GM12878 (cell line): ENCODE data around the gene LGALS3BP. TPM values are rescaled to one million over a fixed set of nuclear protein-coding genes. Genes with fewer than 3 reads are reported as not detected.

ENCODE experiments used
- ATAC-seq: fragments of 200-7000 bp; cut with Tn5 transposase; 3 replicates; pipeline ENCODE4 v1.9.1; 2020; ENCODE audit warnings: mild to moderate bottlenecking, moderate library complexity
- BruUV-seq: library from RNA; stranded (reverse); fragments of 400-500 nt; replicated peaks from 2 replicates; lab custom pipeline; 2021; lab: Mats Ljungman, UMichigan
- CTCF ChIA-PET: fragments of 300-600 bp; sonication (Branson Sonifier 250); formaldehyde crosslinking; extraction: SDS; loops from one replicate; lab custom pipeline; 2021; ENCODE audit warnings: inconsistent platforms; lab: Yijun Ruan, JAX
- POLR2A ChIA-PET: fragments of 350-600 bp; formaldehyde crosslinking; extraction: SDS; loops from one replicate; lab custom pipeline; 2021; ENCODE audit warnings: inconsistent platforms; lab: Charles Lee
- RAD21 ChIA-PET: fragments of 300-600 bp; sonication (Branson Sonifier 250); formaldehyde crosslinking; loops from one replicate; lab custom pipeline; 2023; ENCODE audit warnings: antibody characterized with exemption; ENCODE audit not compliant: unreplicated experiment; lab: Charles Lee
- SMC1A ChIA-PET: fragments of 300-600 bp; sonication (Branson Sonifier 250); formaldehyde crosslinking; loops from one replicate; lab custom pipeline; 2023; ENCODE audit not compliant: unreplicated experiment, uncharacterized antibody; lab: Charles Lee
- DNase-seq: peaks from one replicate; pipeline ENCODE4 v3.0.0-alpha.2; 2011; ENCODE audit warnings: low read depth, low spot score
- FAIRE-seq: peaks from 3 replicates; lab custom pipeline; 2011; peaks lifted over from hg19 to GRCh38; lab: Jason Lieb, UNC
- H2AFZ ChIP-seq: 2 replicates; pipeline ENCODE4 v1.6.0; 2011; ENCODE audit warnings: low read depth, low read length, control low read depth; ENCODE audit not compliant: control insufficient read depth
- H3K27ac ChIP-seq: 2 replicates; pipeline ENCODE4 v1.5.1; 2011; ENCODE audit warnings: control low read depth; ENCODE audit not compliant: control insufficient read depth, insufficient read depth
- H3K27me3 ChIP-seq, 2 experiments: replicated peaks in 1 of 2; 2 replicates each; pipeline versions ENCODE4 v1.6.0 to v1.6.1; 2011; ENCODE audit warnings: low read length in 1 of 2; ENCODE audit not compliant: control insufficient read depth in 2 of 2, insufficient read depth in 2 of 2
- H3K36me3 ChIP-seq, 2 experiments: 2 replicates each; pipeline ENCODE4 v1.5.1; 2011; ENCODE audit warnings: low read length in 1 of 2; ENCODE audit not compliant: control insufficient read depth in 2 of 2, insufficient read depth in 2 of 2
- H3K4me1 ChIP-seq: 2 replicates; pipeline ENCODE4 v1.6.1; 2011; ENCODE audit warnings: mild to moderate bottlenecking, low read length, moderate library complexity, mixed read lengths; ENCODE audit not compliant: control insufficient read depth, insufficient read depth
- H3K4me2 ChIP-seq: 2 replicates; pipeline ENCODE4 v1.6.0; 2011; ENCODE audit warnings: control low read depth; ENCODE audit not compliant: control insufficient read depth, insufficient read depth
- H3K4me3 ChIP-seq: fragments of 200-600 bp; sonication (generic); 2 replicates; pipeline ENCODE4 v1.5.1; 2016
- H3K79me2 ChIP-seq: 2 replicates; pipeline ENCODE4 v1.6.0; 2011; ENCODE audit warnings: low read length; ENCODE audit not compliant: control insufficient read depth, insufficient read depth
- H3K9ac ChIP-seq: 2 replicates; pipeline ENCODE4 v1.8.0; 2011; ENCODE audit warnings: low read length, control low read depth, mixed read lengths; ENCODE audit not compliant: control insufficient read depth, insufficient read depth
- H3K9me3 ChIP-seq: replicated peaks from 3 replicates; pipeline ENCODE4 v1.5.1; 2011; ENCODE audit warnings: mild to moderate bottlenecking, low read length; ENCODE audit not compliant: control insufficient read depth, insufficient read depth
- H4K20me1 ChIP-seq: 2 replicates; pipeline ENCODE4 v1.6.0; 2011; ENCODE audit not compliant: control insufficient read depth, insufficient read depth
- ASH2L ChIP-seq: fragments of 300-600, 200-600 bp; sonication (generic); IDR thresholded peaks from 2 replicates; pipeline ENCODE4 v1.6.1; 2017; ENCODE audit warnings: low read depth, mild to moderate bottlenecking, borderline replicate concordance
- ETV6 ChIP-seq, 2 experiments: fragments of 450-650 bp in 1 of 2; IDR thresholded peaks in 1 of 2; conservative IDR thresholded peaks in 1 of 2; 2 replicates each; pipeline ENCODE4 v1.6.1; 2014; ENCODE audit warnings: antibody characterized with exemption in 1 of 2, borderline replicate concordance in 1 of 2, low read depth in 1 of 2, mild to moderate bottlenecking in 1 of 2, moderate library complexity in 1 of 2
- FOXM1 ChIP-seq: IDR thresholded peaks from 2 replicates; pipeline ENCODE4 v1.6.1; 2012; ENCODE audit warnings: low read depth, mild to moderate bottlenecking, inconsistent platforms, low read length, moderate library complexity
- GATAD2B ChIP-seq: fragments of 450-650 bp; conservative IDR thresholded peaks from 2 replicates; pipeline ENCODE4 v1.6.1; 2017; ENCODE audit warnings: low read depth, mild to moderate bottlenecking, moderate library complexity
- IKZF2 ChIP-seq, 2 experiments: fragments of 450-650 bp; IDR thresholded peaks; 2 replicates each; pipeline ENCODE4 v1.6.1; 2017; ENCODE audit warnings: mild to moderate bottlenecking in 2 of 2, moderate library complexity in 2 of 2
- MYC ChIP-seq: IDR thresholded peaks from 2 replicates; pipeline ENCODE4 v1.6.1; 2011; ENCODE audit warnings: mild to moderate bottlenecking, low read length, moderate library complexity, inconsistent platforms; ENCODE audit not compliant: insufficient read depth, insufficient replicate concordance, insufficient read length, severe bottlenecking
- NR2C2 ChIP-seq: IDR thresholded peaks from 2 replicates; pipeline ENCODE4 v1.6.1; 2011; ENCODE audit warnings: borderline replicate concordance, low read depth; ENCODE audit not compliant: control insufficient read depth, insufficient read length
- POLR2A ChIP-seq: IDR thresholded peaks from 2 replicates; pipeline ENCODE4 v1.6.1; 2011; ENCODE audit warnings: low read depth, mild to moderate bottlenecking, low read length
- SPI1 ChIP-seq: IDR thresholded peaks from 2 replicates; pipeline ENCODE4 v1.6.1; 2011; ENCODE audit warnings: low read depth, mild to moderate bottlenecking, low read length, moderate library complexity, borderline replicate concordance; ENCODE audit not compliant: insufficient read depth
- STAT3 ChIP-seq: IDR thresholded peaks from 2 replicates; pipeline ENCODE4 v1.6.1; 2011; ENCODE audit warnings: low read depth, low read length, improper control_type of control experiment
- TCF12 ChIP-seq: IDR thresholded peaks from 2 replicates; pipeline ENCODE4 v1.6.1; 2011; ENCODE audit warnings: low read depth, mild to moderate bottlenecking, low read length
- ZNF217 ChIP-seq: fragments of 450-650 bp; IDR thresholded peaks from 2 replicates; pipeline ENCODE4 v1.6.1; 2017; ENCODE audit warnings: antibody characterized with exemption, mild to moderate bottlenecking
- WGBS: methylation state at CpG from one replicate; pipeline ENCODE4 v1.1.6; 2016; ENCODE audit warnings: low lambda C conversion rate; ENCODE audit not compliant: insufficient replicate concordance, insufficient coverage; ENCODE audit errors: missing lambda C conversion rate; 5-methylcytosine and 5-hydroxymethylcytosine counted together
- in situ Hi-C: fragments of 300-500 bp; cut with MboI; formaldehyde crosslinking; loops from 9 replicates; pipeline ENCODE4 v1.14.3; 2018; ENCODE audit warnings: mixed read lengths
- intact Hi-C: fragments of 100-400 bp; cut with micrococcal nuclease; formaldehyde crosslinking; loops from one replicate; pipeline ENCODE4 v1.14.2; 2022; ENCODE audit not compliant: unreplicated experiment
- polyA plus RNA-seq, 11 experiments: library from polyadenylated mRNA; depleted of rRNA in 4 of 11; unstranded in 6 of 11; stranded (reverse) in 5 of 11; fragments of >200 nt; fragmentation: Nextera tagmentation in 4 of 11; fragmentation: Illumina TruSeq in 1 of 11; extraction: Ambion mirVana in 4 of 11; extraction: Trizol in 1 of 11; gene quantifications; 1 replicate in 1 of 11; 2 replicates in 10 of 11; pipeline versions ENCODE4 v1.2.1 to v1.2.3, GENCODE V29; 2011 to 2016; ENCODE audit warnings: inconsistent platforms in 2 of 11, missing spikeins in 2 of 11, low read depth in 1 of 11
- total RNA-seq, 4 experiments: library from RNA; depleted of rRNA in 3 of 4; stranded (reverse); fragments of >200 nt in 3 of 4; fragmentation: Illumina TruSeq in 1 of 4; extraction: Trizol in 1 of 4; gene quantifications; 2 replicates each; pipeline versions ENCODE4 v1.2.1 to v1.2.3, GENCODE V29; 2013 to 2021
- TF ChIP-seq, protein P1 (sequence below), 3 experiments: IDR thresholded peaks in 2 of 3; conservative IDR thresholded peaks in 1 of 3; 2 replicates each; pipeline ENCODE4 v1.5.1; 2011; ENCODE audit warnings: low read depth in 3 of 3, low read length in 3 of 3, mild to moderate bottlenecking in 3 of 3, control low read depth in 2 of 3, moderate library complexity in 2 of 3, inconsistent platforms in 1 of 3, mixed read lengths in 1 of 3; ENCODE audit not compliant: control insufficient read depth in 2 of 3, insufficient read depth in 1 of 3; ENCODE audit errors: extremely low read depth in 1 of 3
- TF ChIP-seq, protein P2 (sequence below): IDR thresholded peaks from 2 replicates; pipeline ENCODE4 v1.6.1; 2012; ENCODE audit warnings: mild to moderate bottlenecking, low read depth, low read length

The LGALS3BP gene
- total and polyA plus RNA-seq, 10 of the 15 experiments (the other 5 are each of a cell fraction or from before 2014, with no cell fraction given), result 0.52 to 5.2 (median 1.9) TPM

DNA sequence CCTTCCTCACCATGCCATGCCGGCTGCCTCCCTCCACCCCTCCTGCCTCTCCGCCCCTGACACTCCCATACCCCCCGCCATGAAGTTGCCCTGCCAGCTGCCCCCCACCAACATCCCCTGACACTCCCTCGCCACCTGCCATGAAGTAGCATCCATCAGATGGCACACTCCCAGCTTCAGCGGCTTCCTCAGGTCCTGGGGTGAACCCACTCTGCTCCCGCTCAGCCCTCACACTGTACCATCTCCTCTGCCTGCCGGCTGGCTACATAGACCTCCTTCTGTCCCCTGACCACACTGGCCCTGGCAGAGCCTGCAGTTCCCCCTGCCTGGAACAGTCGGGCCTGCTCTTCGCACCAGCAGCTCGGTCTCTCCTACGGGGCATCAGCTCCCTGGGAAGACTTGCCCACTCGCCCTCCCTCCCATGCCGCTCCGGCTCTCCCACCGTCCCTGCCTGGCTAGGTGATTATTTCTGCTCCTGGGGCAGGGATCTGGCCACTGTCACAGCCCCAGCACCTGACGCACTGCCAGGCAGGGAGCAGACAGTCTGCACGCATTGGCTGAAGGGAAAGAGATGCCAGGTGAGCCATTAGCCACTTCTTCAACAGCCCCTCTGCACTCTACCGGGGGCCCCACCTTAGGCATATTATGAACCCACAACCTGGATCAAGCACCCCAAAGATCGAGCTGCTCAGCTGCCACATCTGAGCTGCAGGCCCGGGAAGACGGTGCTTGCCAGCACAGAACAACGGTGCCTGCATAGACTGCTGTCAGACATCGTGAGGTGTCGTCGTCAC lies 20.9 kb upstream of the LGALS3BP start:
- Histone ChIP-seq H3K27me3 (no peaks in the 10 kb centered on the region), H2AFZ (no peak overlapping the region), H3K79me2 (peaks cover 7% of the 10 kb centered on the region), H3K9me3 (no peaks in the 10 kb centered on the region), H3K9ac (no peak overlapping the region), H3K27ac (no peak overlapping the region), H4K20me1 (no peaks in the 10 kb centered on the region; the same call in 1 of the 2 replicates), H3K4me2 (no peak overlapping the region), H3K4me3 (no peak overlapping the region), H3K36me3 (peaks cover 7 to 9% of the 10 kb centered on the region in 2 experiments; a peak in 3 of 4 replicates), H3K4me1 (no peaks in the 10 kb centered on the region; the same call in 1 of the 2 replicates)
- FAIRE-seq (no peak), ATAC-seq (no peak), DNase-seq (no peak)
- in situ Hi-C loops, result no loop called here
- TF ChIP-seq ASH2L (no peak), TCF12 (no peak), ETV6 (conservative IDR thresholded peaks at IDR 0.05 in 1 of 2, IDR thresholded peaks at IDR 0.05 in 1 of 2; ENCODE audit: borderline replicate concordance in 1 of 2, low read depth in 1 of 2) (no peak), POLR2A (no peak), NR2C2 (no peak), IKZF2 (IDR thresholded peaks at IDR 0.05) (no peak), MYC (no peak), SPI1 (no peak), STAT3 (no peak), ZNF217 (no peak), GATAD2B (no peak), FOXM1 (no peak)
- TF ChIP-seq, protein P1, sequence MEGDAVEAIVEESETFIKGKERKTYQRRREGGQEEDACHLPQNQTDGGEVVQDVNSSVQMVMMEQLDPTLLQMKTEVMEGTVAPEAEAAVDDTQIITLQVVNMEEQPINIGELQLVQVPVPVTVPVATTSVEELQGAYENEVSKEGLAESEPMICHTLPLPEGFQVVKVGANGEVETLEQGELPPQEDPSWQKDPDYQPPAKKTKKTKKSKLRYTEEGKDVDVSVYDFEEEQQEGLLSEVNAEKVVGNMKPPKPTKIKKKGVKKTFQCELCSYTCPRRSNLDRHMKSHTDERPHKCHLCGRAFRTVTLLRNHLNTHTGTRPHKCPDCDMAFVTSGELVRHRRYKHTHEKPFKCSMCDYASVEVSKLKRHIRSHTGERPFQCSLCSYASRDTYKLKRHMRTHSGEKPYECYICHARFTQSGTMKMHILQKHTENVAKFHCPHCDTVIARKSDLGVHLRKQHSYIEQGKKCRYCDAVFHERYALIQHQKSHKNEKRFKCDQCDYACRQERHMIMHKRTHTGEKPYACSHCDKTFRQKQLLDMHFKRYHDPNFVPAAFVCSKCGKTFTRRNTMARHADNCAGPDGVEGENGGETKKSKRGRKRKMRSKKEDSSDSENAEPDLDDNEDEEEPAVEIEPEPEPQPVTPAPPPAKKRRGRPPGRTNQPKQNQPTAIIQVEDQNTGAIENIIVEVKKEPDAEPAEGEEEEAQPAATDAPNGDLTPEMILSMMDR (IDR thresholded peaks at IDR 0.05 in 2 of 3, conservative IDR thresholded peaks at IDR 0.05 in 1 of 3; ENCODE audit: control insufficient read depth in 2 of 3, extremely low read depth in 1 of 3, insufficient read depth in 1 of 3, low read depth in 3 of 3, low read length in 3 of 3), result no peak
- TF ChIP-seq, protein P2, sequence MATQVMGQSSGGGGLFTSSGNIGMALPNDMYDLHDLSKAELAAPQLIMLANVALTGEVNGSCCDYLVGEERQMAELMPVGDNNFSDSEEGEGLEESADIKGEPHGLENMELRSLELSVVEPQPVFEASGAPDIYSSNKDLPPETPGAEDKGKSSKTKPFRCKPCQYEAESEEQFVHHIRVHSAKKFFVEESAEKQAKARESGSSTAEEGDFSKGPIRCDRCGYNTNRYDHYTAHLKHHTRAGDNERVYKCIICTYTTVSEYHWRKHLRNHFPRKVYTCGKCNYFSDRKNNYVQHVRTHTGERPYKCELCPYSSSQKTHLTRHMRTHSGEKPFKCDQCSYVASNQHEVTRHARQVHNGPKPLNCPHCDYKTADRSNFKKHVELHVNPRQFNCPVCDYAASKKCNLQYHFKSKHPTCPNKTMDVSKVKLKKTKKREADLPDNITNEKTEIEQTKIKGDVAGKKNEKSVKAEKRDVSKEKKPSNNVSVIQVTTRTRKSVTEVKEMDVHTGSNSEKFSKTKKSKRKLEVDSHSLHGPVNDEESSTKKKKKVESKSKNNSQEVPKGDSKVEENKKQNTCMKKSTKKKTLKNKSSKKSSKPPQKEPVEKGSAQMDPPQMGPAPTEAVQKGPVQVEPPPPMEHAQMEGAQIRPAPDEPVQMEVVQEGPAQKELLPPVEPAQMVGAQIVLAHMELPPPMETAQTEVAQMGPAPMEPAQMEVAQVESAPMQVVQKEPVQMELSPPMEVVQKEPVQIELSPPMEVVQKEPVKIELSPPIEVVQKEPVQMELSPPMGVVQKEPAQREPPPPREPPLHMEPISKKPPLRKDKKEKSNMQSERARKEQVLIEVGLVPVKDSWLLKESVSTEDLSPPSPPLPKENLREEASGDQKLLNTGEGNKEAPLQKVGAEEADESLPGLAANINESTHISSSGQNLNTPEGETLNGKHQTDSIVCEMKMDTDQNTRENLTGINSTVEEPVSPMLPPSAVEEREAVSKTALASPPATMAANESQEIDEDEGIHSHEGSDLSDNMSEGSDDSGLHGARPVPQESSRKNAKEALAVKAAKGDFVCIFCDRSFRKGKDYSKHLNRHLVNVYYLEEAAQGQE, result no peak
- BruUV-seq, result no TSS peak
- CTCF ChIA-PET, result no interaction called here
- intact Hi-C loops, result no loop called here
- 96% methylated on average over 23 of the region's 25 CpGs for WGBS
- SMC1A ChIA-PET, result no interaction called here
- RAD21 ChIA-PET, result no interaction called here
- POLR2A ChIA-PET, result no interaction called here
